ENCODE results near the gene KLK2. TPM values are rescaled to one million over a fixed set of nuclear protein-coding genes. Genes with fewer than 3 reads are reported as not detected.

KLK2 gene
- total RNA-seq, 4 donors from 2014 or later, result not detected

- WGBS, 2 donors, result 62 to 70% methylated on average over 22 to 26 of the region's 26 CpGs
- TF ChIP-seq EP300 (IDR thresholded peaks at IDR 0.05), result no peak
- TF ChIP-seq, protein P1, sequence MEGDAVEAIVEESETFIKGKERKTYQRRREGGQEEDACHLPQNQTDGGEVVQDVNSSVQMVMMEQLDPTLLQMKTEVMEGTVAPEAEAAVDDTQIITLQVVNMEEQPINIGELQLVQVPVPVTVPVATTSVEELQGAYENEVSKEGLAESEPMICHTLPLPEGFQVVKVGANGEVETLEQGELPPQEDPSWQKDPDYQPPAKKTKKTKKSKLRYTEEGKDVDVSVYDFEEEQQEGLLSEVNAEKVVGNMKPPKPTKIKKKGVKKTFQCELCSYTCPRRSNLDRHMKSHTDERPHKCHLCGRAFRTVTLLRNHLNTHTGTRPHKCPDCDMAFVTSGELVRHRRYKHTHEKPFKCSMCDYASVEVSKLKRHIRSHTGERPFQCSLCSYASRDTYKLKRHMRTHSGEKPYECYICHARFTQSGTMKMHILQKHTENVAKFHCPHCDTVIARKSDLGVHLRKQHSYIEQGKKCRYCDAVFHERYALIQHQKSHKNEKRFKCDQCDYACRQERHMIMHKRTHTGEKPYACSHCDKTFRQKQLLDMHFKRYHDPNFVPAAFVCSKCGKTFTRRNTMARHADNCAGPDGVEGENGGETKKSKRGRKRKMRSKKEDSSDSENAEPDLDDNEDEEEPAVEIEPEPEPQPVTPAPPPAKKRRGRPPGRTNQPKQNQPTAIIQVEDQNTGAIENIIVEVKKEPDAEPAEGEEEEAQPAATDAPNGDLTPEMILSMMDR (IDR thresholded peaks at IDR 0.05), result no peak
- TF ChIP-seq POLR2A (IDR thresholded peaks at IDR 0.05), result no peak
- DNase-seq (ENCODE audit: low spot score in 2 of 2), result no peak
Observed at GRCh38 chr19:50870417-50871089, 2.7 kb upstream of the KLK2 start.

DNA sequence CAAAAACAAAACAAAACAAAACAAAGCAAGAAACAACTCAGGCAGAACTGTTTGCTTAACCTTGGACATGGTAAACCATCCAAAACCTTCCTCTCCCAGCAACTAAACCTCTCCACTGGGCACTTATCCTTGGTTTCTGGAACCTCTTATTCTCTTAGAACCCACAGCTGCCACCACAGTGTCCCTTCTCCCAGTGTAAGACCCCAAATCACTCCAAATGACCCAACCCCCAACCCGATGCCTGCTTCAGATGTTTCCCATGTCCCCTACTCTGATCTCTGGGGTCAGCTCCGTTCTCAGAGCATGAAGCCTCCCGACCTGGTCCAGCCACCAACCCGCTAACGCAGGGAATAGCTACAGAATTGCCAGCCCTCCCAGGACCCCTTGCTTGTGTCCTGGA lies 972 bp downstream of the KLK2 start:
- WGBS, 2 donors, result 55 to 60% methylated on average over 5 of the region's 5 CpGs
- no peaks in the 10 kb centered on the region for H3K36me3 ChIP-seq
- H3K9me3 ChIP-seq, result no peaks in the 10 kb centered on the region
- no peak overlapping the region for H3K4me3 ChIP-seq
- H3K27me3 ChIP-seq, result peaks cover 0 to 16% of the 10 kb centered on the region in 2 donors
- TF ChIP-seq POLR2A (IDR thresholded peaks at IDR 0.05), result no peak
- TF ChIP-seq EP300 (IDR thresholded peaks at IDR 0.05), result no peak
- TF ChIP-seq, protein P1 (IDR thresholded peaks at IDR 0.05), result no peak
- no peak for DNase-seq (ENCODE audit: low spot score in 2 of 2)
- peaks cover 0 to 3% (median 0%) of the 10 kb centered on the region in 4 donors for H3K4me1 ChIP-seq
- no peak overlapping the region for H3K27ac ChIP-seq

More at GRCh38 chr19:50870417-50871089, 2.7 kb upstream of the KLK2 start:
- Histone ChIP-seq H3K27me3 (no peaks in the 10 kb centered on the region), H3K27ac (no peak overlapping the region), H3K36me3 (no peaks in the 10 kb centered on the region), H3K4me3 (no peak overlapping the region), H3K4me1 (peaks cover 0 to 3% (median 0%) of the 10 kb centered on the region in 4 donors), H3K9me3 (no peaks in the 10 kb centered on the region)

DNA sequence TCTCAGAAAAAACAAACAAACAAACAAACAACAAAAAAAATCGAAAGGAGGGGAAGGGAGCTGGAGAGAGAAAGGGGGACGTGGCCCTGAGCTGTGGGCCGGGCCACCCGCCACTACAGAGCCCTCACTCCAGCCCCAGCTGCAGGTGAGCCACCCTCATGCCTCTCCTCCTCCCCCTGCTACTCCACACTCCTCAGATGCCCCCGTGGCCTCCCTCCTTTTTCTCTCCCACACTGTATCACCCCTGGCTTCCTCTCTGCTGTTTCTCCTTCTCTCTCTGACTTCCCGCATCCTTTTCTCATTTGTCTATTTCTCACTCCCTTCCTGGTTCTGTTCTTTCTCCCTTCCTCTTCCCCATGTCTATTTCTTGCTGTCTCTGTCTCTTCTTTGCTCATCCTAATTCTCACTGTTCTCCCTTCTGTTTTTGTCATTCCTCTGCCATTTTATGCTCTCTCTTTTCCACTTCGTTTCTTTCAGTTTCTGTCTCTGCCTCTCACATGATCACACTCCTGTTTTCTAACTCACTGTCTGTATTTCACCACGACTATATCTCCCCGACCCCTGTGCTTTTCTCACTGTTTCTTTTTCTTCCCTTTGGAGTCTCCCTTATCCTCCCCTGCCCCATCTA lies 2.7 kb downstream of the KLK2 start:
- Histone ChIP-seq H3K27me3 (peaks cover 0 to 16% of the 10 kb centered on the region in 2 donors), H3K27ac (no peak overlapping the region), H3K9me3 (no peaks in the 10 kb centered on the region), H3K4me3 (no peak overlapping the region), H3K36me3 (no peaks in the 10 kb centered on the region), H3K4me1 (peaks cover 0 to 3% (median 0%) of the 10 kb centered on the region in 4 donors)
- TF ChIP-seq, protein P1 (IDR thresholded peaks at IDR 0.05), result no peak
- no peak for TF ChIP-seq EP300 (IDR thresholded peaks at IDR 0.05)
- no peak for TF ChIP-seq POLR2A (IDR thresholded peaks at IDR 0.05)
- WGBS, 2 donors, result 48 to 51% methylated on average over 9 of the region's 9 CpGs
- DNase-seq (ENCODE audit: low spot score in 2 of 2), result no peak

- no peaks in the 10 kb centered on the region for H3K36me3 ChIP-seq
- 62 to 79% methylated on average over 4 of the region's 7 CpGs for WGBS, 2 donors
Observed at GRCh38 chr19:50876456-50876855, 3.2 kb downstream of the KLK2 start.

More at GRCh38 chr19:50876456-50876855, 3.2 kb downstream of the KLK2 start:
- DNase-seq (ENCODE audit: low spot score in 2 of 2), result no peak
- TF ChIP-seq POLR2A (IDR thresholded peaks at IDR 0.05) (no peak), EP300 (IDR thresholded peaks at IDR 0.05) (no peak)
- TF ChIP-seq, protein P1 (IDR thresholded peaks at IDR 0.05), result no peak
- Histone ChIP-seq H3K27me3 (peaks cover 0 to 16% of the 10 kb centered on the region in 2 donors), H3K9me3 (no peaks in the 10 kb centered on the region), H3K4me3 (no peak overlapping the region), H3K4me1 (peaks cover 0 to 3% (median 0%) of the 10 kb centered on the region in 4 donors), H3K27ac (no peak overlapping the region)

Measured in tibial nerve (tissue), 4 donors.